GM12865 (cell line): ENCODE data around the gene PKN3.
A peak's percentile ranks its signal among the peaks of the same experiment; 100 is the strongest.

Source experiments
- DNase-seq: peaks from one replicate; pipeline ENCODE4 v3.0.0; 2010; ENCODE audit warnings: low read depth
- H3K4me3 ChIP-seq: 2 replicates; pipeline ENCODE4 v1.5.1; 2011; ENCODE audit warnings: mild to moderate bottlenecking, low read depth, low read length, control low read depth
- TF ChIP-seq, protein P1 (sequence below): IDR thresholded peaks from 2 replicates; pipeline ENCODE4 v1.5.1; 2011; ENCODE audit warnings: low read length, control low read depth, low read depth, inconsistent platforms; ENCODE audit not compliant: insufficient read depth; ENCODE audit errors: missing control alignments

Gene PKN3

DNA sequence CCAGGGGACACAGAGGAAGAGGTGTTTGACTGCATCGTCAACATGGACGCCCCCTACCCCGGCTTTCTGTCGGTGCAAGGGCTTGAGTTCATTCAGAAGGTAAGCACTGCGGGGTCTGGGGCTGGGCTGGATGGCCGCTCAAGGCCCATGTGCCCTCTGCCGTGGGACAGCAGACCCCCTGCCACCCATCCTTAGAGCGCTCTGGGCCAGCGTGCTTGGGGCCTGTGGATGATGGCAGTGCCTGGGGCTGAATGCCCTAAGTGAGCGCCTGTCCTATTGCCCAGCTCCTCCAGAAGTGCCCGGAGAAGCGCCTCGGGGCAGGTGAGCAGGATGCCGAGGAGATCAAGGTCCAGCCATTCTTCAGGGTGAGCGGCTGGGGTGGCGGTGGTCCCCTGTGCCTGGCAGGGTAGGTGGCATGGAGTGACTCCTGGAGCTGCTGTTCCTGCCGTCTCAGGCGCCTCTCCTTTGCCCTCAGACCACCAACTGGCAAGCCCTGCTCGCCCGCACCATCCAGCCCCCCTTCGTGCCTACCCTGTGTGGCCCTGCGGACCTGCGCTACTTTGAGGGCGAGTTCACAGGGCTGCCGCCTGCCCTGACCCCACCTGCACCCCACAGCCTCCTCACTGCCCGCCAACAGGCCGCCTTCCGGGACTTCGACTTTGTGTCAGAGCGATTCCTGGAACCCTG is 17.8 kb downstream of the PKN3 start:
- H3K4me3 ChIP-seq = no peak overlapping the region
- TF ChIP-seq, protein P1, sequence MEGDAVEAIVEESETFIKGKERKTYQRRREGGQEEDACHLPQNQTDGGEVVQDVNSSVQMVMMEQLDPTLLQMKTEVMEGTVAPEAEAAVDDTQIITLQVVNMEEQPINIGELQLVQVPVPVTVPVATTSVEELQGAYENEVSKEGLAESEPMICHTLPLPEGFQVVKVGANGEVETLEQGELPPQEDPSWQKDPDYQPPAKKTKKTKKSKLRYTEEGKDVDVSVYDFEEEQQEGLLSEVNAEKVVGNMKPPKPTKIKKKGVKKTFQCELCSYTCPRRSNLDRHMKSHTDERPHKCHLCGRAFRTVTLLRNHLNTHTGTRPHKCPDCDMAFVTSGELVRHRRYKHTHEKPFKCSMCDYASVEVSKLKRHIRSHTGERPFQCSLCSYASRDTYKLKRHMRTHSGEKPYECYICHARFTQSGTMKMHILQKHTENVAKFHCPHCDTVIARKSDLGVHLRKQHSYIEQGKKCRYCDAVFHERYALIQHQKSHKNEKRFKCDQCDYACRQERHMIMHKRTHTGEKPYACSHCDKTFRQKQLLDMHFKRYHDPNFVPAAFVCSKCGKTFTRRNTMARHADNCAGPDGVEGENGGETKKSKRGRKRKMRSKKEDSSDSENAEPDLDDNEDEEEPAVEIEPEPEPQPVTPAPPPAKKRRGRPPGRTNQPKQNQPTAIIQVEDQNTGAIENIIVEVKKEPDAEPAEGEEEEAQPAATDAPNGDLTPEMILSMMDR = no peak
- no peak for DNase-seq

DNA sequence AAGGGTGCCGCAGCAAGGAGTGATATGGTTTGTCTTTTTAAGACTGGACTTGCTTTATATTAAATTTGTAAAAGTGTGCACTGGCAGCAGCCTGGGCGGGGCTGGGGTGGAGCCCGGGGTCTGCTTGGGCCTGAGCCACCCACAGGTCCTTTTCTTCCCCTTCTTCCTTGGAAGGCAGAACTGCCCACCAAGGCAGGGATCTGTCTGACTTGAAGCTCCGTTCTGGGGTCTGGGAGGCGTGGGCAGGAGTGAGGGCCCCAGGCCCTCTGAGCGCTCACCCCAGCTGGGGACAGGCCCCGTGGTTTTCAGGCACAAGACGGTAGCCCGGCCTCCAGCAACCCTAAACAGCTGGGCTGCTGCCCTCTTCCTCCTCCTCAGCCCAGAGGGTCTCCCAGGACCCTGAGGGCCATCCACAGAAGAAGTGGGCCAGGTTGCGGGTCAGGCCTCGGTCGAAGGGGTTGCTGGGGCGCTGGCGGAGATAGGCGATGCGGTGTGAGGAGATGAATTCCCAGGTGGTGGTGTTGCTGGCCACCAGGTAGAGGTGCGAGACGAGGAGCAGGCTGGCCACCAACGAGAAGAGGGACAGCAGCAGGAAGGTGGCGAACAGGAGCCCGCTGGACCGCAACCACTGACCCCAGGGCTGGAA is 18.7 kb downstream of the PKN3 start:
- DNase-seq = no peak
- no peak overlapping the region for H3K4me3 ChIP-seq
- TF ChIP-seq, protein P1 = no peak

DNA sequence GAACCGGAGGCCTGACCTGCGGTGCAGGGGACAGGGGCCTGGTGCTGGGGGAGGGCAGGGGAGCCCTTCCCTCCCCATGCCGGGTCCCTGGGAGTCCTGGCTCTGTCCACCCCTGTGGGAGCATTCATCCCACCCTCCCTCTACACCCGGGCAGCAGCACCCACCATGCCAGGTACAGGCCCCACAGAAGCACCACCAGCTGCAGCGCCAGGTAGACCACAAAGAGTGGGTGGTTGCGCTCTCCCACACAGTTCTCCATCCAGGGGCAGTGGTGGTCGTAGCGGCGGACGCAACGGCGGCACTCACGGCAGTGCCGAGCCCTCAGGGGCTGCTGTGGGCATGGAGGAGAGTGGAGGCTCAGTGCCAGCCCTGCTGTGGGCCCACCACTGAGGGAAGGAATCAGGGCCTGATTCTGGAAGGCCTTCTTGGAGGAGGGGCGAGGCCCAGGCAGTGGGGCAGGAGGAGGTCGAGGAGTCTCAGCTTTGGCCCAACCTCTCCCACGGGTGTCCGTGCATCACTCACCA is 19.2 kb downstream of the PKN3 start:
- H3K4me3 ChIP-seq = no peak overlapping the region
- no peak for DNase-seq
- TF ChIP-seq, protein P1 = no peak

DNA sequence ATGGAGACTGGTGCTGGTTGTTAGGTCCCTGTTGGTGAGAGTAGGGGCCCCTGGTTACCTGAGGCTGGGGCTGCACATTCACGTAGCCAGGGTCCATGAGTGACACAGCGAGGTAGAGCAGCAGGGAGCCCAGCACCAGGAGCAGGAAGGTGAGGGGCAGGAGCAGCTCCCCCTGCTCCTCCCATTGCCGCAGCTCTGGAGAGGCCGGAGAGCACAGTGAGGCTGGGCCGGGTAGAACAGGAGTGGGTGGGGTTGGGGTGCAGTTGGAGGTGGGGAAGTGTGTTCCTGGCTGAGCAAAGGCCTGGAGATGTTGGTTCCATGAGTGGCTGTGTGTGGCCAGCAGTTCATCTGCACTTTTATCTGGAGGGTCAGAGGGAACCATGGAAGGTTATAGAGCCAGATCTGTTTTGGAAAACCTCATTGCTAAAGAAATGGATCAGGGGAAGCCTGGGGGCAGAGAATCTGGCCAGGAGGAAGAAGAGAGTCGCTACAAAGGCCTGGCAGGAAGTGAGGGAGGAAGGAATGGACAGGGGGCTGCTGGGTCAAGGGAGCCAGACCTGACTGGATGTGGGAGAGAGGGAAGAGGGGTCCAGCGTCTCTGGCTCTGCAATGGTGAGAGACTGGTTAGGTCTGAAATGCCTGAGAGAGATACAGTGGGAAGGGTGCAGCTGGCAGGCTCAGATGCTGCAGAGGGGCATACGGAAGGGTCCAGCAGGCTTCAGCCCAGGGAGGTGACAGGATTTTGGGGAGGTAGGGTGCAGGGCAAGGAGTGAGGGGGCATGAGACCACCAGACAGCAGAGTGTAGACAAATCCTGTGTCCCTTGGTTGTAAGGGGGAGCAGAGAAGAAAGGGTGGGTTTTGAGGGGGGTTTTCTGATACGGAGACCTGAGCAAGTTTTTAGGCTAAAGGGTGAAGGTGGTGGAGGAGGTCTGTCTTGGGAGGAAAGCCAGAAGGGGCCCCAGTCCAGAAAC is 20.4 kb downstream of the PKN3 start:
- no peak for DNase-seq
- TF ChIP-seq, protein P1 = no peak
- H3K4me3 ChIP-seq = peak overlapping the region; percentile 66

DNA sequence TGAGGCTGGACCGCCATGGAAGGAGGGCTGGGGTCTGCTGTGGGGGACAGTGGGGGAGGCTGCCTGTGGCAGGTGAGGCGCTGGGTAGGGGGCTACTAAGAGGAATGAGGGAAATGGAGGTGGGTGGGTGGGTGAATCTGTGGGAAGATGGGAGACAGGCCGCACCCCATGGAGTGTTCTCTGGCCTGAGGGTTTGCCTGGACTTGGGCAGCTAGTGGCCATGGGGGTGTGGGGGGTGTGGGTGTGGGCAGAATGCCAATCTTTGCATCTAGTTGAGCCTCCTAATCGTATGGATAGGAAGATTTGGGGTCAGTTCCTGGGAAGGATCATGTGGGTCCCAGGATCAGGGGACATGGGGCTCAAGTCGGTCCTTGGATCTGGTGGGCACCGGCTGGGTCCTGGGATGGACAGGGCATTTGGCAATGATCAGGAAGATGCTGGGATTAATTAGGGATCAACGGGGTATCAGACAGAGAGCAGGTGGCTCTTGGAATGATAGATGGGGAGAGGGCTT is 21.1 kb downstream of the PKN3 start:
- peak overlapping the region; percentile 66 for H3K4me3 ChIP-seq
- no peak for DNase-seq
- TF ChIP-seq, protein P1 = no peak
